ENCODE measurements around the gene THPO. TPM values are rescaled to one million over a fixed set of nuclear protein-coding genes. Genes with fewer than 3 reads are reported as not detected.

The THPO gene
- not detected in 2 replicates for total RNA-seq (2014; rRNA removed; shearing (Covaris generic))
- polyA plus RNA-seq (2015; cell fraction: cytosol; rRNA removed) = 0.08 and 0.34 TPM in 2 replicates
- polyA plus RNA-seq (2015; cell fraction: nucleus; rRNA removed) = 0.28 TPM in 1 of 2 replicates, not detected in the other

DNA sequence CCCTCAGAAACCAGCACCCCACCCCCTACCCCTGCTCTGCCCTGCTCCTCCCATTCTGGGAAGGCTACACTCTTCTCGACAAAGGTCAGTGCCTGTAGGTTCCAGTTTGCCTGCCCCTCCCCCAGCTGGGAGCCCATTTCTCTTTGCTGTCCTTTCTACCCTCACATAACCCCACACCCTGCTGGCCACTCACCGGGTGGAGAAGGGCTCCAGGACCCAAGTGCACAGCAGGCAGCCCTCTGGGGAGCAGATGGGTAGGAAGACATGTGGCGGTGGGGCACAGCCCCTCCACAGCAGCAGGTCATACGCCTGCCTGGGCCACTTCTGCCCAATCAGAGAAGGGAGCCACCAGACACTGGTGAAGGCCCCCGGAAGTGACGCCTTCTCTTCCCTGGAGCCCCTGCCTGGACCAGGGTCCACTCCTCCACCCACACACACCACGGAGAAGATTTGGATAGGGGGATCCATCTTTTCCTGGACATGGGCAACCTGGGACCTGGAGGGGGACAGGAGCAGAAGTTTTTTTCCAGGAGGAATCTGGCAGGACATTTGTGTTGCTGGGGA, at the start of gene THPO:
TSS of gene THPO (minus strand) at position 326 of the 564 bp plus-strand sequence. CDS start 1,948 bp downstream, outside the sequence.
- no peak for DNase-seq (ENCODE audit: low read depth)

DNA sequence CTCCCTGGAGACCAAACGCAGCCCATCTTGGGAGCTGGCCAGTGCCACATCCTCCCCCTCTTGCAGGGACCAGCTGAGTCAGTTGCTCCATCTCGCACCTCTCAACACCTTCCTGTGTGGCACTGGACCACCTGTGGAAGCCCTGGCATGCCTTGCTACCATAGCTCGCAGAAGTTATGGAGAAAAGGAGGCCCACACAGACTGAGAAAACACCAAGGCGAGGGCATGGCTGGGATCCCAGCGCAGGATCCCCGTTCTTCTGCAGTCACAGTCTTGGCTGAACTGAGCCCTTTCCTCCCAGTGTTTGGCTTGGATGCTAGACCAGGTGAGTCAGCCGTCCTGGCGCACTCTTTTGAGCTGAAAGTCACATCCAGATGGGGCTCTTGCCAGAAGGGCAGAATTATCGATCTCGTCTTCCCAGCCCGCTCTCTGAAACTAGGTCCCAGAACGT, 48.7 kb upstream of the THPO start:
- DNase-seq (ENCODE audit: low read depth) = no peak

DNA sequence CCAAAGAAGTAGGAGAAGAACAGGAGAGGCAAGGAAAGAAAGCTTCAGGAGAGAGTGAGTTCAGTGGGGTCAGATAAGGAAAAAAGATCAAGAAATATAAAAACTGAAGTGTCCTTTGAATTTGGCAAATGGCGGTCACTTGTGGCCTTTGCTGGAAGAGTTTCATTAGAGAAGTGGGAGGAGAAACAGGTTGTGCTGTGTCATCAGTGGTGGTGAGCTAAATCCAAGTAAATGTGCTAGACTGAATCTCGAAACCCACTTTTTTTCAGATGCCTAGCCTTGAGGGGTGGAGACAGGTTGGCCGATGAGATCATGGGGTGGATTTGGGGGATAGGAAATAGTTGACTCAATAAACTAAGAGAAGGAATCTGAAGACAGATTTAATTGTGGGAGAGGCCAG, 45.6 kb upstream of the THPO start:
- peak; percentile 26 for DNase-seq (ENCODE audit: low read depth)

DNA sequence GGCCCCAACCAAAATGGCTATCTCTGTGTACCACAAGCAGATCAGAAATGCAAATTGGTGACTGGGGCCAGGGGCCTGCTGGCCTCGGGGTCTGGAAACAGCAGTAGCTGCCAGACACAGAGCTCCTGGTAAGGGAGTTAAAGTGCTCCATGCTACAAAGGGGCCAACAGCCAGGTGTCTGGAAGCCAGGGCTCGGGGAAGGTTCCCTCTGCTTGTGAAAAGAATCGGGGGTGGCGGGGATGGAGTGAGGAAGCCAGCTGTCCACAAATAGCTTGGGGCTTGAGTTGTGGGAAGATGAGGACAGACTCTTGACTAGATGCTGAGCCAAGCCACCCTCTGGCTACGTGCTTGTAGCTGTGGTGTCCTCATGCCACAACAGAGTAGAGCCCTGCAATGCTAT, 41.2 kb upstream of the THPO start:
- DNase-seq (ENCODE audit: low read depth) = no peak

DNA sequence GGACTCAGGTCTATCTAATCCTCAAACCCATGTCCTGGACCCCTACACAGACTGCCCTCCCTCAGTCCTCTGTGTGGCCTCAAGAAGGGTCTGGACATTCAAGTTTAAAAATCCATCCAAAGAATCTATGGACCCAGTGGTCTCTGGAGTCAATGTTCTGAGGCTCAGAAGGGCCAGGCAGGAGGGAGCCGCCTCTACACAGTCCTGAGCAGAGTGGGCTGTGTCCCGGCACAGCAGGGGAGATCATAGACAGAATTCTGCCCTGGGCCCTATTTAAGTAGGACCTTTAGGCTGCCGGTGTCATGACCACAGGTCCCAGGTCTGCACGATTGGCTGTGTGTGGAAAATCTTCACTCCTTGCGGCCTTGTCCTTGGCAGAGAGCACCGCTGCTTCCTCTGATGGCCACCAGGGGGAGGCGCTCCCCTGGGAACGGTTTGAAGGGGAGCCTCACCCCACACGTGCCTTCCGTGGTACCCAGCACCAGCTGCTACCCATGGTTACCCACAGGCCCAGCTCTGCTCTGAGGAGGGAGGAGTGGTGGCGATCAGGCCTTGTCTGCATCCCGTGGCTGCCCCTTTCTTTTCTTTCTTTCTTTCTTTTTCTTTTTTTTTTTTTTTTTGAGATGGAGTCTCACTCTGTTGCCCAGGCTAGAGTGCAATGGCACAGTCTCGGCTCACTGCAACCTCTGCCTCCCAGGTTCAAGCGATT, 39.8 kb upstream of the THPO start:
- peak; percentile 71 for DNase-seq (ENCODE audit: low read depth)

DNA sequence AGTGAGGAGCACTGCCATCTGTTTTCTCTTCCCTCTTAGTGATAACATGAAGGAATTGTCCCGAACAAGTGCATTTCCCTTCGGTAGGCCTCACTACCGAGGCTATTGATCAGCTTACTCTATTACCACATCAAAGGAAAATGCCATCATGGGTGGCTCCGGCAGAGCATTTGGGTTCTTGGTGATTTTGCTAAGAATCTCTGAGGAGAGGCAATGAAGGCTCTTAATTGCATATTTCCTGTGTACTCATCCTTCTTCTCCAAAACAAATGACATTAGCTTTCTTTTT, 37.1 kb upstream of the THPO start:
- DNase-seq (ENCODE audit: low read depth) = no peak

DNA sequence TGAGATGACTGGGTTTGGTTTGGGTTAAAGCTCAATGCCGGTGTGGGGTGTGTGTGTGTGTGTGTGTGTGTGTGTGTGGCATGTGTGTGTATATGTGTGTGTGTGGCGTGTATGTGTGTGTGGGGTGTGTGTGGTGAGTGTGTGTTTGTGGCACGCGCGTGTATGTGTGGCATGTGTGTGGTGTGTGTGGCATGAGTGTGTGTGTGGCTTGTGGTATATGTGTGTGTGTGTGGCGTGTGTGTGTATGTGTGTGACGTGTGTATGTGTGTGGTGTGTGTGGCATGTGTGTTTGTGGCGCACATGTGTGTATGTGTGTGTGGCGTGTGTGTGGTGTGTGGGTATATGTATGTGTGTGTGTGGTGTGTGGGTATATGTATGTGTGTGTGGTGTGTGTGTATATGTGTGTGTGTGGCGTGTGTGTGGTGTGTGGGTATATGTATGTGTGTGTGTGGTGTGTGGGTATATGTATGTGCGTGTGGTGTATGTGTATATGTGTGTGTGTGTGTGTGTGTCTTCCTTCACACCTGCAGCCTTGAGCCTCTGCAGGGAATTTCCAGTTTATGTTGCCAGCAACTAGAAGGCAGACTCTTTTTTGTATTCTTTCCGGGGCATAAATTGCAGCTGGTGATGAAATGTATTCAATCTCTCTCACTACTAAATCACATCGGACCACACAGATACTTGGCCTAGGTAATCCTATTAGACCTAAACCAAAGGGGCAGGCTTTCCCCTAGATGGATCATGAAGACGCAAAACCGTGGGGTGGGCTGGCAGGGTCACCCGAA, 36.6 kb upstream of the THPO start:
- DNase-seq (ENCODE audit: low read depth) = no peak

DNA sequence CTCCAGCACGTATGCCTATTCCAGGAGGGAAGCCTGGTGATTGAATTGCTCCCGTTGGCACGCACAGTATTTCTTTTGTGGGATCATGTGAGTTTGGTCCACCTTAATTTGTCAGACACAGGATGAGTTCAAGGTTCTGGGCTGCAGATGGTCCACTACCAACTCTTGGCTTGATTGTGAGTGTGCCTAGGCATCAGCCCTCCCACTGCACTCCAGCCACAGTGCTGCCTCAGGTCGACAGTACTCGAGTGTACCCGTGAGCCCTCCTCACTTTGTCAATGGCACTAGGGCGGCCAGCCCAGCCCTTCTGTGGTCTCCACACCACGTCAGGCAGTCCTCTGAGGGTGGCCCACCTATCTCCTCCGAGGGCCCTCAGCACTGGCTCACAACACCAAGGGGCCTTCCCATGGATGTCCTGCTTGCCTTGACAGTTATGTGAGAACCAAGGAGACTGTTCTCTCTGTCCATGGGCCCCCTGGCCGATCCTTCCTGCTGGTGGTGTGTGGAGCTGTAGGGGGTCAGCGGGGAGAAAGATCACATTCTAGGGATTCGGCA, 32.0 kb upstream of the THPO start:
- no peak for DNase-seq (ENCODE audit: low read depth)

DNA sequence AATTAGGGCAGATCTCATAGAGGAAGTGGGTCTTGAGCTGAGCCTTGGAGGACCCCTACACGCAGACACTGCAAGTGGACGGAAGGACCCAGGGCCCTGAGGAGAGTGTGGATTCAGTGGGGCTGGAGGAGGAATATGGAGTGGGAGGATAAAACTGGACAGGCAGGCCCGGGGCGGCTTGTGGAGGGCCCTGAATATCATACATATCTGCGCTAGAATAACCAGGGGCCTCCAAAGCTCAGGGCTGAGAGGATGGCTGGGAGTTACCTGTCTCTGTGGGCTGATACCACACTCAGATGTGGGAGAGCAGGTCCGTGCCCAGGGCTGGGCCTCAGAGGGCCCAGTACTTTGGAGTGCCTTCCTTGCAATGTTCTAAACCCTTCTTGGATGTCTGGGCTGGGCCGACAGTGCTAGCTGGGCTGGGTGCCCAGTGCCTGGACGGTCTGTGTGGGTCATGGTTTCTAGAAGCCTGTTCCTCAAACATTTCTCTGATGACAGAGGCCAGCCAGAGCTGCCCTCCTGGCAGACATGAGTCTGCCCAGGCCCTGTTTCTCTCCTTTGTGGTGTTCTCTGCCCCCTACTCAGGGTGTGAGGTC, 31.4 kb upstream of the THPO start:
- no peak for DNase-seq (ENCODE audit: low read depth)

DNA sequence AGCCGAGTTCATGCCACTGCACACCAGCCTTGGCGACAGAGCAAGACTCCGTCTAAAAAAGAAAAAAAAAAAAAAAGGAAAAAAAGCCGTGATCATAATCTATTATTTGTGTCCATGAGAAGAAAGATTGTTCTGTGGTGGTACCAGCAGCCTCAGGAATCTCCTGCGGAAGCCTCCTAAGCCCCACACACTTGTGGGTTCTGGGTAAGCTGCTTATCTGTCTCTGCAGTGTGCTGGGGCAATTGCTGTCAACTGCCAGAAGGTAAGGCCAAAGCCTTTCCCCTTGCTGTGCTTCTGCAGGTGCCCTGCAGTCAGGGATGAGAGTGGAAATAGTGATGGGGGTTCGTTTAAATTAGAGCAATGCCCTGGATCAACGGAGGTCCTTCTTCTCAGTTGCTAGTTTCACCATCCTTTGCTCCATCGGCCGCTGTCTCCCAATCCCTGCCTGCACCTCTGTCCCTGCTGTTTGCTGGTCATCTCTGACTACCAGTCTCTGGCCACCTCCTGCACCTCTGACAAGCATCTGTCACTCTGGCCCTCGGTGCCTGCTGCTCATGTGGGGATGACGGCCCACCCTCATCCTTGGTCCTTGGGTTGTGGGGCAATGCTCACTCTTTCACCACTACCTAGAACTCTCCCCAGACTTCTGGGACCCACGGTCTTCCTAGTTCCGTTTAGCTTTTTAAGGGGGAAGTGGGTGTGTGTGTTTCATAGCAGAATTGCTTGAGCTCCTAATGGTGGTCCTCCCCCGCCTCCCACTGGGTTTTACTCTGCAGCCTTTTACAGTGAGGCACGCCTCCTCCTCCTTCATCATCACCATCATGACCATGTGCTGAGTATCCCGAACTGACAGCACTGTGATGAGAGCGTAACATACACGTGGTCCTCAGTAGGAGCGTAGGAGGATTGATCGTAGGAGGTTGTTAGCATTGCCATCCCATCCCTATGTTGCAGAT, 27.3 kb upstream of the THPO start:
- no peak for DNase-seq (ENCODE audit: low read depth)

DNA sequence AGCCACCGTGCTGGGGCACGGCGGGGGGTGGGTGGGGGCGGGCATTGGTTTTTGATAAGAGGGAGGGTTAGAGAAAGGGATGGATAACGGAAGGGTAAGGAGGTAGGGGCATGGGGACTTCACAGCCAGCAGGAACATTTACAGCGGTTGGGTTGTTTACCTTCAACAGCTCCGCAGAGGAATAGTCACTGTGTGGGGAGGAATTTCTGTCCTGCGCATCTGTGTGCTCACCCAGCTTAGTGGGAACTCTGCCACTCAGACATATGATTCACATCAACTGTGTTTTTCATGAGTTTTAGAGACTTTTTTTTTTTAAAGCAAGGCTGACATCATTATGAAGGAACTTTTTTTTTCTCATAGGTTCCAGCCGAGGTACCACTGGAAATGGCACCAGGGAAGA, 21.4 kb upstream of the THPO start:
- peak; percentile 75 for DNase-seq (ENCODE audit: low read depth)

DNA sequence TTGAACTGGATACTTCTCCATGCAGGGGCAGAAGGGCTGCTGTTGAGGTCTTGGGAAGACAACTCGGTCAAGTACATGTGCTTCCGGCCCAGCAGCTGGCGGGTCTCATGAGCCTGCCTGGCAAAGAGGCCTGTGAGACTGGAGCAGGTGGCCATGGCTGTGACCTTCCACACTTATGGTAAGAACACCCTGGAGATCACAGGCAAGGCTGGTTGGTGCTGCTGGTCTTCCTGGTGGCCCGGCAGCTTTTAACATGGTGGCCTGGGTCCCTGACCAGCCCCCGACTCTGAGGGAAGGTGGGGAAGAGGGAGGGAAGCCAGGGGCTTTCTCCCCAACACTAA, 17.3 kb upstream of the THPO start:
- DNase-seq (ENCODE audit: low read depth) = no peak

DNA sequence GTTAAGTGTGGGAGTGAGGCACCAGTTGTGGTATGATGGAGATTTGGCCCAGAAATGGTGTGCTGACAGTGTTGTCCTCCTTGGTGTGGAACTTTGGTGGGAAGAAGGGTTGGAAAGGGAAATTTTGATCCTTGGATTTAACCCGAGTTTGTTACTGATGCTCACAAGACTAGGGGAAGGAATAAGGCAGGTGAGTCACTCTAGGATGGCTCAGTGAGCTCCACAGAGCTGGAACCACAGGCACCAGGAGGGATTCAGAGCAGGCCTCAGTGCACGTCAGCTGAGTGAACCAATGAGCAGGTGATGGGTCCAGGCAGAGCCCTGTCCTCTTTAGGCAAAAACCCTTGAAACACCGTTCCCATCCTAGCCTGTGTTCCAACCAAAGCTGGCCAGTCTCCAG, 13.3 kb upstream of the THPO start:
- DNase-seq (ENCODE audit: low read depth) = no peak

DNA sequence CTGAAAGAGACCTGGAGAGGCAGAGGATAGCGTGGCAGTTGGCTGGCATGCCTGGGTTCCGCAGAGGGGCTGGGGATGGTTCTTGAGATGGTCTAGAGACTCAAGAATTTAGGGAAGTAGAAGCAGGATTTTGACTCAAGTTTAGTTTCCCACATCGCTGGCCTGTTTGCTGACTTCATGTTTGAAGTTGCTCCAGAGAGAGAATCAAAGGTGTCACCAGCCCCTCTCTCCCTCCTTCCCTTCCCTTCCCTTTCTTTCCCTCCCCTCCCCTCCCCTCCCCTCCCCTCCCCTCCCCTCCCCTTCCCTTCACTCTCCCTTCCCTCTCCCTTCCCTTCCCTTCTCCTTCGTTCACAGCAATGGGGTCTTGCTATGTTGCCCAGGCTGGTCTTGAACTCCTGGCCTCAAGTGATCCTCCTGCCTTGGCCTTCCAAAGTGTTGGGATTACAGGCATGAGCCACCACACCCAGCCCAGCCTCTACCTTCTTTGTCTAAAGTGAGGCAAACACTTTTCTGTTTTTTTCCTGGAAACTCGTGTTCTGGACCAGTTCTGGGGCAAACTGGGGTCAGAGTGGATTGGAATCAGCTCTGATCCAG, 12.0 kb upstream of the THPO start:
- no peak for DNase-seq (ENCODE audit: low read depth)

DNA sequence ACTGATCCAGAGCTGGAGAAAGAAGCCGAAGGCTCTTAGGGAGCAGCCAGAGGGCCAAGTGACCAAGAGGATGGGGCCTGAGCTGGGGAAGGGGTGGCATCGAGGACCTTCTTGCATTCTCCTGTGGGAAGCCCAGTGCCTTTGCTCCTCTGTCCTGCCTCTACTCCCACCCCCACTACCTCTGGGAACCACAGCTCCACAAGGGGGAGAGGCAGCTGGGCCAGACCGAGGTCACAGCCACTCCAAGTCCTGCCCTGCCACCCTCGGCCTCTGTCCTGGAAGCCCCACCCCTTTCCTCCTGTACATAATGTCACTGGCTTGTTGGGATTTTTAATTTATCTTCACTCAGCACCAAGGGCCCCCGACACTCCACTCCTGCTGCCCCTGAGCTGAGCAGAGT, 11.4 kb upstream of the THPO start:
- no peak for DNase-seq (ENCODE audit: low read depth)

DNA sequence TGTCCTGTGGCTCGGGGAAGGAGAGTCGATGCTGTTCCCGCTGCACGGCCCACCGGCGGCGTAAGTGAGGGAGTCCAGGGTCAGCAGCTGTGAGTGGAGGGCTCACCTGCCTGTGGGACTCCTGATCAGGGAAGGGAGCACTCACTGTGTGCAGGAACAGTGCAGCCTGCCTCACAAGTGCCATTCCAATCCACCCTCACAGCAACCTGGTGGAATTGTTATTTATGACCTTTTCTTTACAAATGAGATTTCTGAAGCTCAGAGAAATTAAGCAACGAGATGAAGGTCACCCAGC, 10.9 kb upstream of the THPO start:
- DNase-seq (ENCODE audit: low read depth) = no peak

DNA sequence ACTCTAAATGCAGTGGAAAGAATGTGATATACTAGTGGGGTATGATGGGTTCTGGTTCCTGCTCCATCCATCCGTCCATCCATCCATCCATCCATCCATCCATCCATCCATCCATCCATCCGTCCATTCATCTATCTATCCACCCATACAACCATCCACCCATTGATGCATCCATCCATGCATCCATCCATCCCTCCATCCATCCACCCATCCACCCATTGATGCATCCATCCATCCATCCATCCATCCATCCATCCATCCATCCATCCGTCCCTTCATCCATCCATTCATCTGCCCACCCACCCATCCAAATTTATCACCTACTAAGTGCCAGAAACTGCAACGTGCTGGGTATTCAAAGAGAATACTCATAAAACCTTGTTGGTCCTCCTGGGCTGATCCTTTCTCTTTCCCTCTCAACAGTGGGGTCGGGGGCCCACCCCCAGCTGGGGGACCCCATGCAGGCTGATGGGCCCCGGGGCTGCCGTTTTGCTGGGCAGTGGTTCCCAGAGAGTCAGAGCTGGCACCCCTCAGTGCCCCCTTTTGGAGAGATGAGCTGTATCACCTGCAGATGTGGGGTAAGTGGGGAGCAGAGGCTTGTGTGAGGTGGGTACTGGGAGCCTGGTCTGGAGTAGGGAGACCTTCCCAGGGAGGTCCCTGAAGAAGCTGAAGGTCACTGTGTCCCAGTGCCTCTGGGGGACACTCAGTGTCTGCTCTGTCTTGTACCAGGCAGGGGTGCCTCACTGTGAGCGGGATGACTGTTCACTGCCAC, 10.3 kb upstream of the THPO start:
- DNase-seq (ENCODE audit: low read depth) = no peak

DNA sequence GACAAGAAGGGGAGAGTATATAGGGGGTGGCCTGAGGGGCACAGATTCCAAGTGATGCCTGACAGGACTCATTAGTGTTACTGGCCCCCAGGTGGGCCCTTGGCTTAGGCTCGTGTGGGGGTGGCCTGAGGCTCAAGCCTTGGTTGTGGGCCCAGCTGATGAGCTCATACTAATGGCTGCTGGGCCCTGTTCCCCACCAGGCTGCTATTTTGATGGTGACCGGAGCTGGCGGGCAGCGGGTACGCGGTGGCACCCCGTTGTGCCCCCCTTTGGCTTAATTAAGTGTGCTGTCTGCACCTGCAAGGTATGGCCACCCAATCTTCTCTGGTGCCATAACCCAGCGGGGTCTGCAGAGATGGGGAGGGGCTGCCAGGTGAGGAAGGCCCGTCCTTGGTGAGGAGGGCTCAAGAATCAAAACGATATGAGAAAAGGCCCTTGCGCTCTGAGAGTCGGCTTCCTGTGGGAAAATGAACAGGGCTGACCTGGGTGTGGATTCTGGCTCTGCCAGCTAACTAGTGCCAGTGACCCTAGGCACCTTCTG, 9.2 kb upstream of the THPO start:
- no peak for DNase-seq (ENCODE audit: low read depth)

DNA sequence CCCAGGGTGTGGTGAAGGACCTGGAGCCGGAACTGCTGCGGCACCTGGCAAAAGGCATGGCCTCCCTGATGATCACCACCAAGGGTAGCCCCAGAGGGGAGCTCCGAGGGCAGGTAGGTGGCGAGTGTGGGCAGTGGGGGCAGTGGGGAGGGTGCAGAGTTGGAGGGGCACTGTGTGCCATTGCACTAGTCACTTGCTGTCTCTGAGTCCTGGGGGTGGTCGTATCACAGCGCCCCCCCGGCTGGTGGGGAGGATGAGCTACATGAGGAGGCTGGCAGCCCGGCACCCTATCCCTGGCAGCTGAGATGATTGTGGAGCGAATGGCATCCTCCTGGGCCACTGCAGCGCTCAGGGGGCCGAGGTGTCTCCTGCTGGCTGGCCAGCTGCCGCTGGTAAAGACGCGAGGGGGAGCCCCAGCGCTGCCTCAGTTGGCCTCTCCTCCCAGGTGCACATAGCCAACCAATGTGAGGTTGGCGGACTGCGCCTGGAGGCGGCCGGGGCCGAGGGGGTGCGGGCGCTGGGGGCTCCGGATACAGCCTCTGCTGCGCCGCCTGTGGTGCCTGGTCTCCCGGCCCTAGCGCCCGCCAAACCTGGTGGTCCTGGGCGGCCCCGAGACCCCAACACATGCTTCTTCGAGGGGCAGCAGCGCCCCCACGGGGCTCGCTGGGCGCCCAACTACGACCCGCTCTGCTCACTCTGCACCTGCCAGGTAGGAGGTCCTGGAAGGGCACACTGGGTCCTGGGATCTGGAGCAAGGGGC, 8.2 kb upstream of the THPO start:
- no peak for DNase-seq (ENCODE audit: low read depth)

All from HT1080 (cell line).